8988T (cell line): Measurements from ENCODE around the gene DNAH9.

Experiments
- DNase-seq: peaks from one replicate; pipeline ENCODE4 v3.0.0; 2011

The DNAH9 gene

GRCh38 chr17:11690681-11691080 lies 92.4 kb downstream of the DNAH9 start:
- no peak for DNase-seq

DNA sequence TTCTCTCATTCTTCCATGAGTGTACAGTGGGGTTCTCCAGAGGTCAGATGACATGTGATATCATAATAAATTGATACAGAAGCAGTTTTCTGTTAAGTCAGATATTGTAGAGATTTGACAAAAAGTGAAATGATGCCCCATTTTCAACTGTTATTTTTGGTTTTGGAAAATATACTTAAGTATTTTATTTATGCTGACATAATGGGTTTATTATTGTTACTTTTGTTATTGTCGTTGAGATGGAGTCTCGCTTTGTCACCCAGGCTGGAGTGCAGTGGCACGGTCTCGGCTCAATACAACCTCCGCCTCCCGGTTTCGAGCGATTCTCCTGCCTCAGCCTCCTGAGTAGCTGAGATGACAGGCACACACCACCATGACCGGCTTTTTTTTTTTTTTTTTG lies 94.4 kb downstream of the DNAH9 start:
- no peak for DNase-seq

GRCh38 chr17:11693284-11693683 lies 95.0 kb downstream of the DNAH9 start:
- no peak for DNase-seq

GRCh38 chr17:11700668-11701067 lies 102.4 kb downstream of the DNAH9 start:
- DNase-seq: no peak

GRCh38 chr17:11701911-11702310 lies 103.6 kb downstream of the DNAH9 start:
- no peak for DNase-seq

DNA sequence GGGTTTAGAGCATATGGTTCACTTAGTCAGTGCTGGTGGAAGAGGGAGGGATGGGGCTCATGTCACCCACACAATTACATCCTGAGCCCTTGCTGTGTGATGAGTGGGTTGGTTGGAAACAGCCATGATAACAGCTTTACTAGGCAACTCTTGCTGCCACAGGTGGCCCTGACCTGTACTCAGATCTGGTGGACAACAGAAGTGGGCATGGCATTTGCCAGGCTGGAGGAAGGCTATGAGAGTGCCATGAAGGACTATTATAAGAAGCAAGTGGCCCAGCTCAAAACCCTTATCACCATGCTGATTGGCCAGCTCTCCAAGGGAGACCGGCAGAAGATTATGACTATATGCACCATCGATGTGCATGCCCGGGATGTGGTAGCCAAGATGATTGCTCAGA lies 105.8 kb downstream of the DNAH9 start:
- DNase-seq: no peak

DNA sequence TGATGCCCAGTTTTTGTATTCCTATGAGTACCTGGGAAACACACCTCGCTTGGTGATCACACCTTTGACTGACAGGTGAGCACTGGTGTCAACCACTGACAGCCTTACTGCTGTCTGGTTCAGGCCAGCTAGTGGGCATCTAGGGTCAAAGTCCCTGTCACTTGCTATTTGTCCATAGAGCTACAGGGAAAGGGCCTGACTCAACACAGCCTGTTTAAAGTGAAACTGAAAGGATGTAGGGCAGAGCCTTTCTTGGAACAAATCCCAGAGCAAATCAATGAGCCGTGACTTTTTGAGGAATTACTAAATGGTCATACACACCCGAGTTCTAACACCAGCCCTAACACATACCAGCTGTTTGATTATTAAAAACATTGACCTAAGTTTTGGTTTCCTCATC lies 106.8 kb downstream of the DNAH9 start:
- no peak for DNase-seq

- no peak for DNase-seq
Measured at GRCh38 chr17:11707586-11707985, 109.3 kb downstream of the DNAH9 start.

DNA sequence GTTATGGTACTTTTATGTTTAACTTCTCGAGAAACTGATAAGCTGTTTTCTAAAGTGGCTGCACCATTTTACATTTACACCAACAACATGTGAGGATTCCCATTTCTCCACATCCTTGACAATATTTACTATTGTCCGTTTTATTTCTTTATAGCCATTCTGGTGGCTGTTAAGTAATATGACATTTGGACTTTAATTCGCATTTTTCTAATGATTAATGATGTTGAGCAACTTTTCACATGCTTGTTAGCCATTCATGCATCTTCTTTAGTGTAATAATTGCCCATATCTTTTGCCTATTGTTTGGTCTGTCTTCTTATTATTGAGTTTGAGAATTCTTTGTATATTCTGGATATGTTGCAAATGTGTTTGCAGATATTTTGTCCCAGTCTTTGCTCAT lies 114.2 kb downstream of the DNAH9 start:
- DNase-seq: no peak

DNA sequence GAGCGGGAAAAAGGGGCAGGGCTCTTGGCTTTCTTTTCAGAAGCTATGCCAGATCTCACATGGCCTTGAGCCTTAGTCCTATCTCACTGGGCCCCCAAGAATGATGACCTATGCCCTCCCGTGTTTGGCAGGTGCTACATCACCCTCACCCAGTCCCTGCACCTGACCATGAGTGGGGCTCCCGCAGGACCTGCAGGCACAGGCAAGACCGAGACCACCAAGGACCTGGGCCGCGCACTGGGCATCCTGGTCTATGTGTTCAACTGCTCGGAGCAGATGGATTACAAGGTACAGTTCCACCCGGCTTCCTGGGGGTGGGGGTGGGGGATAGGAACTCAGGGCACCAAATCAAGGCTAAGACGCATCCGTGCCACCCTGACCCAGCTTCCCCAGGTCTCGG lies 120.9 kb downstream of the DNAH9 start:
- no peak for DNase-seq

DNA sequence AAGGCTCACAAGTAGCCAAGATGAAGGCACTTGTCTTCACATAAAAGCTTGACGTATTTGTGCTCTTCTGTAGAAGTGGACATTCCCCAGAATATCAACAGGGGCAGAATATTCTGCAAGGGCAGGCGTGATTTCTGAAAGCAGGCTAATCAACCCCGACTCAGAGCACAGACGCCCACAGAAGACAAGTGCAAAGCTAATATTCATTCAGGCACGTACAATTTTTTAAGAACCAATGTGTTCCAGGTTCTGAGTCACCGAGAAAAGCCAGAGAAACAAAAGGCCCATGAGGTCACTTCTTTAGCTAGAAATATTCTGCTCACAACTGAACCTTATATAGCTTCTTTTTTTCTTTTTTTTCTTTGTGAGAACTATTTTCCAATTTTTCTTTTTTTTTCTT lies 121.6 kb downstream of the DNAH9 start:
- no peak for DNase-seq

- no peak for DNase-seq
Measured at GRCh38 chr17:11720816-11721215, 122.5 kb downstream of the DNAH9 start.

DNA sequence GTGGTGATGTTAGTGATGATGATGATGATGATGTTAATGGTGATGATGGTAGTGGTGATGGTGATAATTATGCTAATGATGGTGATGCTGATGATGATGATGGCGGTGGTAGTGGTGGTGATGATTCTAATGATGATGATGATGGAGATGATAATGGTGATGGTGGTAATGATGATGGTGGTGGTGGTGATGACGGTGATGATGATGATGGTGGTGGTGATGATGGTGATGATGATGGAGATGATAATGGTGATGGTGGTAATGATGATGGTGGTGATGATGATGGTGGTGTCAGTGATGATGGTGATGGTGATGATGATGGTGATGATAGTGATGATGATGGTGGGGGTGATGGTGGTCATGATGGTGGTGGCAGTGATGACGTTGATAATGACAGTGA lies 132.5 kb downstream of the DNAH9 start:
- no peak for DNase-seq

DNA sequence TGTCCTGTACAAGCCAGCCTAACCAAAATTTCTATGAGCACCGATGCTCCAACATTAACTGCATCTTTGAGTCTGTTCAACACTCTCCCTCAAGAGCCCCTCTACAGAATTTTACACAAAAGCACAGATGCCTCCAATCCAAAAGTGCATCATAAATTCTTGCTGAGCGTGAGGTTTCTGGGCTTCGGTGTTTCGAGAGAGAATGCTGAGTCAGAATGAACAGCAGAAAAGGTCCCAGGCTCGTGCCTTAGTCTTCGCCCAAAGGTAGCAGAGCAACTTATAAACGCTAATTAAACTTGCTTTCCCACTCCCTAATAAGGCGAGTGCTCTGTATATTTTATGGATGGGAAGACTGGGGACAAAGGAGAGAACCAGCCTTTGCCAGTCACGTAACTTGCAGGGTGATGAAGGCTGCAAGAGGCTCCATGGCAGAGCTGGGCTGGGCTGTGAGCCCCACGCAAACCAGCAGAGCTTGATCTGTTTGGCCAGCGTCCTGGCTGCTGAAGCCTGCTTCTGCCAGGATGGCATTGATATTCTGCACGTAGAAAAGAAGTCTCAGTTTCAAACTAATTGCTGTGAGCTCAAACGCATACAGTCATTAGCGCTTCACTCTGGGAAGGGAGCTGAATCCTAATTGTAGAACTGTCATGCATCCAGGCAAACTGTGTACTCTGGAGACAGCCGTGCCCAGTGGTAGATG lies 138.5 kb downstream of the DNAH9 start:
- DNase-seq: no peak

DNA sequence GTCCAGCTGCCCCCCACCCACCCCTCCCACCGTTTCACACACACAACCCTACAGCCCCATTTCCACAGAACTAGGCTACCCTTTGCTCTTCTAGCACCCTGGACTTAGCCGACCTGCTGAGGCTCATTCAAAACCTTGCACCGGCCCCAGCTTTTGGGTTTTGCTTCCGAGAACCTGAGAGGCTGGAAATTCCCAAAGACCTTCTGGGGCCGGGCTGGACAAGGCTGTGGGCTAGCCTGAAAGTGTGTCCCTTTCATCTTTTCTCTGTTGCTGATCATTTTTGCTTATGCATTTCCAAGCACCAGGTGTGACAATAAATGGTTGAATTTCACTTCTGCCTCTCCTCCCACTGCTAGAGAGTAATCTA lies 139.0 kb downstream of the DNAH9 start:
- no peak for DNase-seq

GRCh38 chr17:11738151-11738550 lies 139.9 kb downstream of the DNAH9 start:
- DNase-seq: no peak

DNA sequence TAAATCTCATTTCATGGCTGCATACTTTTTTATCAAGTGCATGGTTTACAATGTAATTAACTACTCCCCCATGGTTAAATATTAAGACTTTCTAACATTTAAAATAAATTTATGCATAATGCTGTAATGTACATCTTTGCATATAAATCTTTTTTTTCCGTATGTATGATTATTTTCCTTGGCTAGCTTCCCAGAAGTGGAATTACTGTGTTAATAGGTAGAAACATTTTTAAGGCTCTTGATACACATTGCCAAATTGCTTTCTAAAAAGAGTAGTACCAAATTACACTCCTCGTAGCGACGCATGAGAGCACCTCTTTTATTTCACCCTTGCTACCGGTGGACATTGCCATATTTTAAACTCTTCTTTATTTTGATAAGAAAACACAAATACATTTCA lies 141.1 kb downstream of the DNAH9 start:
- DNase-seq: no peak

GRCh38 chr17:11739848-11740247 lies 141.6 kb downstream of the DNAH9 start:
- DNase-seq: no peak

- DNase-seq: no peak
Measured at GRCh38 chr17:11742886-11743285, 144.6 kb downstream of the DNAH9 start.

DNA sequence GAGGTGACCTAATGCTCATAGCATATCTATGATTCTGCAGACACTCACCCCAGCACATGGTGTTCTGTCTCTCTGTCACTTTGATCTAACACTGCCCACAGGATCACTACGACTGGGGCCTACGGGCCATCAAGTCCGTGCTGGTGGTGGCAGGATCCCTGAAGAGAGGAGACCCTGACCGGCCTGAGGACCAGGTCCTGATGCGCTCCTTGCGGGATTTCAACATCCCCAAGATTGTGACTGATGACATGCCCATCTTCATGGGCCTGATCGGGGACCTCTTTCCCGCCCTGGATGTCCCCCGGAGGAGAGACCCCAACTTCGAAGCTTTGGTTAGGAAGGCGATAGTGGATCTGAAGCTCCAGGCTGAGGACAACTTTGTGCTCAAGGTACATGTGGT lies 146.4 kb downstream of the DNAH9 start:
- no peak for DNase-seq

DNA sequence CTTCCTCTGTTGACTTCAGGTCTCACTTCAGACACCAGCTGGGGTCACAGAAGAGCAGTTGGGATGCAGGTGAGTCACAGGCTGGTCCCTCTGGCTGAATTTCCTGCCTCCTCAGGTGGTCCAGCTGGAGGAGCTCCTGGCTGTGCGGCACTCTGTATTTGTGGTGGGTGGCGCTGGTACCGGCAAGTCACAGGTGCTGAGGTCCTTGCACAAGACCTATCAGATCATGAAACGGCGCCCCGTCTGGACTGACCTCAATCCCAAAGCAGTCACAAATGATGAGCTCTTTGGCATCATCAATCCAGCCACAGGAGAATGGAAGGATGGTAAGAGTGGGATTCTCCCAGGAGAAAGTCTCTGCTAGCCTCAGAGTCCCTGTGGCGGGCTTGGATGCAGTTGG lies 149.2 kb downstream of the DNAH9 start:
- DNase-seq: no peak

GRCh38 chr17:11757815-11758214 lies 159.5 kb downstream of the DNAH9 start:
- DNase-seq: no peak

DNA sequence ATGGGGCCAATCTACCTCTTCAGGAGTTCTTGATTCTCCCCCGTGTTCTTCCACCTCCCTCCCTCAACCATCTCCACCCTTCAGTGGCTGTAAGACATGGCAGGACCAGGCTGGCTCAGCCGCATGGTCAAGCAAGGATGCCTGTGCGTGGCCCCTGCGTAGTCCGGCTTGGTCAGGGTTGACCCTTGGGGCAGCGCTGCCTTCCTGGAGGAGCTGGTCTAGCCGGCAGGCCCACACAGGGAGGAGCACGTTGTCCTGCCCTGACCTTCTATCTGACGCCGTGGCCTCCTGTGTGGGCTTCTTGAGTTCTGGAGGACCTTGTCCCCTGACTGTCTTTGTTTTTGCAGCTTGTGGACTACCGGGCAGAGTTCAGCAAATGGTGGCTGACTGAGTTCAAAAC lies 169.8 kb downstream of the DNAH9 start:
- DNase-seq: no peak

DNA sequence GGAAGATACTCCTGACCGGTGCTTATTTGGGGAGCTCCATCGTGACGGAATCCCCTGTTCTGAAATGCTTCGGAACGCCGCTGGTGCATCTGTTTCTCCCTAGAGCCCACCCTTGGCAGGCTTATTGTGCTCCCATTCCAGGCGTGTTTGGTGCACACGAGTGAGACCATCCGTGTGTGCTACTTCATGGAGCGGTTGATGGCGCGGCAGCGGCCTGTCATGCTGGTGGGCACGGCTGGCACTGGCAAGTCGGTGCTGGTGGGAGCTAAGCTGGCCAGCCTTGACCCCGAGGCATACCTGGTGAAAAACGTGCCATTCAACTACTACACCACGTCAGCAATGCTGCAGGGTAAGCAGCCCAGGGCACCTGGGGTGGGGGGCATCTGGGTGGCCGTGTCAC lies 170.7 kb downstream of the DNAH9 start:
- no peak for DNase-seq

GRCh38 chr17:11772031-11772430 lies 173.8 kb downstream of the DNAH9 start:
- DNase-seq: no peak

DNA sequence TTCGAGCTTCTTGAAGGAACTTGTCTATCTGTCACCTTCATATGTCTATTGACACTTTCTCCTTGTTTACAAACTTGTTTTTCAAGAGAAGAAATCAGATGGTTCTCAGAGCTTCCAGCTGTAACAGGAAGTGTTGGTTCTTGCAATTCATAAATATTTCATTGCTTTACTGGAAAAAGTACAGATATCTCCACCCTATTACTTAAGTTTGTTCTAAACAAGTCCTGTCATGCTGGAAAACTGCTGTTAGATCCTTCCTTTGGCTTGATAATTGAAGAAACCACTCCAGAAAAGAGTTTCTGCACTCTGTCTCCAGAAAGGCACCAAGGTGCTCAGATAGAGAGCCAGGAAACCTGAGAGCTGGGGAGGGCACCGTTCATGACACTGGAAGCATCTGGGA lies 181.6 kb downstream of the DNAH9 start:
- DNase-seq: no peak
